GM10847 (cell line): Measurements from ENCODE around the gene CD19.

ENCODE experiments used
- POLR2A ChIP-seq: IDR thresholded peaks from 2 replicates; pipeline ENCODE4 v1.6.1; 2011; ENCODE audit not compliant: insufficient read length; ENCODE audit errors: extremely low read depth

The CD19 gene

GRCh38 chr16:28950648-28951409, 19.1 kb downstream of the CD19 start, which contains the start of gene NFATC2IP:
Gene NFATC2IP, plus strand, starts transcription at chr16:28950937. Its CDS starts 75 bp downstream, at chr16:28951012.
- TF ChIP-seq POLR2A: peak; percentile 78

- no peak for TF ChIP-seq POLR2A
These were observed 19.7 kb downstream of the CD19 start for GRCh38 chr16:28951410-28951943.

- no peak for TF ChIP-seq POLR2A
These were observed 26.4 kb downstream of the CD19 start for GRCh38 chr16:28958216-28958615.

GRCh38 chr16:28958836-28959235, 27.1 kb downstream of the CD19 start:
- TF ChIP-seq POLR2A: no peak

- no peak for TF ChIP-seq POLR2A
These were observed 32.3 kb downstream of the CD19 start for GRCh38 chr16:28964072-28964471.

GRCh38 chr16:28964496-28964895, 32.7 kb downstream of the CD19 start:
- TF ChIP-seq POLR2A: no peak

GRCh38 chr16:28967156-28967555, 35.4 kb downstream of the CD19 start:
- no peak for TF ChIP-seq POLR2A

GRCh38 chr16:28974007-28974436, 42.3 kb downstream of the CD19 start:
- TF ChIP-seq POLR2A: no peak

GRCh38 chr16:28974437-28975157, 42.8 kb downstream of the CD19 start, which contains the start of gene SPNS1:
Gene SPNS1, plus strand, starts transcription at chr16:28974778. Its CDS starts 374 bp downstream, at chr16:28975152.
- TF ChIP-seq POLR2A: peak; percentile 70

GRCh38 chr16:28975158-28975599, 43.4 kb downstream of the CD19 start:
- no peak for TF ChIP-seq POLR2A

- TF ChIP-seq POLR2A: no peak
These were observed 46.2 kb downstream of the CD19 start for GRCh38 chr16:28977703-28978662.

- TF ChIP-seq POLR2A: no peak
These were observed 49.2 kb downstream of the CD19 start for GRCh38 chr16:28980929-28981328.

- no peak for TF ChIP-seq POLR2A
These were observed 49.7 kb downstream of the CD19 start for GRCh38 chr16:28981517-28981916.

GRCh38 chr16:28982418-28982817, 50.6 kb downstream of the CD19 start:
- no peak for TF ChIP-seq POLR2A

GRCh38 chr16:28982949-28983348, 51.2 kb downstream of the CD19 start:
- TF ChIP-seq POLR2A: no peak
